ENCODE measurements around the gene STIP1. TPM values are rescaled to one million over a fixed set of nuclear protein-coding genes. Genes with fewer than 3 reads are reported as not detected.

Gene STIP1
- total and polyA plus RNA-seq, 2 of the 8 experiments (the other 6 are each of a cell fraction or from before 2014, with no cell fraction given): 140 to 329 TPM

DNA sequence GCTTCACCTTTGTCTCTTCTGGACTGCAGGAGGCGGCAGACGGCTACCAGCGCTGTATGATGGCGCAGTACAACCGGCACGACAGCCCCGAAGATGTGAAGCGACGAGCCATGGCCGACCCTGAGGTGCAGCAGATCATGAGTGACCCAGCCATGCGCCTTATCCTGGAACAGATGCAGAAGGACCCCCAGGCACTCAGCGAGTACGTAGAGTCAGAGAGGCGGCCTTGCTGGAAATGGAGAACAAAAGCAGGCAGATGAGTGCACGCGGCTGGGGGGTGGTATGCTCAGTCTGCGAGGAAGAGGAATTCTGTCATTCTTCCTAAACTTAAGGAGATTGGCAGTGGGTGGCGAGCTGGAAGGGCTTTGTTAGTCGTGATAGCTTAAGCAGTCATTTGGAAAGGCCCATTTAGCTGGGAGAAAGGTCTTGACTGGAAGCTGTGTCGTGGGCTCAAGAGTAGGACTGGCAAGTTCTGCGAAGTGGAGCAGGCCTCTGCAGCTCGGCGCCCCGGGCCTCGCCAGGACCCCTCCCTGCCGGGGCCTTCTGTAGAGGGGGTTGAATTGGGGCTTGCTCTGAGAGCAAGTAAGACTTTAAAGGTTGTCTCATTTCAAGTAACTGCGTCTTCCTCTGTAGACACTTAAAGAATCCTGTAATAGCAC is 17.6 kb downstream of the STIP1 start:
- peaks cover 41 to 71% (median 57%) of the 10 kb centered on the region in 4 experiments for H3K36me3 ChIP-seq (ENCODE audit: control insufficient read depth in 2 of 4, insufficient read depth in 4 of 4, low read length in 3 of 4)
- H3K23ac ChIP-seq (ENCODE audit: insufficient read length): no peak overlapping the region
- no peak overlapping the region for H2AK5ac ChIP-seq (ENCODE audit: low read depth, low read length)
- H3K4me1 ChIP-seq (replicated peaks in 1 of 4; ENCODE audit: control insufficient read depth in 3 of 4, insufficient read depth in 4 of 4, low read length in 3 of 4): peaks cover 0 to 5% (median 0%) of the 10 kb centered on the region in 4 experiments; a peak in 3 of 7 replicates
- no peak overlapping the region for H2BK15ac ChIP-seq (ENCODE audit: low read length)
- DNase-seq (ENCODE audit: low read depth in 1 of 2, low spot score in 2 of 2) (no peak), FAIRE-seq (no peak)
- no peak overlapping the region for H3K4ac ChIP-seq (replicated peaks; ENCODE audit: insufficient read length, low read depth, low read length)
- no peak overlapping the region for H3K9ac ChIP-seq (replicated peaks in 1 of 4; ENCODE audit: extremely low read depth in 1 of 4, low read depth in 3 of 4, low read length in 3 of 4)
- H2AFZ ChIP-seq (ENCODE audit: low read length): no peak overlapping the region
- no peak overlapping the region for H2BK20ac ChIP-seq (ENCODE audit: low read length)
- no peak overlapping the region for H4K8ac ChIP-seq (ENCODE audit: extremely low read depth, insufficient read depth, low read length)
- CTCF ChIA-PET (ENCODE audit: partially characterized antibody): interaction anchor here (1.0 to 7.4 kb wide), 21 partner anchors 11 to 208 kb away, joined by 3 to 68 read pairs (median 6); partner anchors contain the start of genes ESRRA, NUDT22, PLCB3 and TRMT112
- TF ChIP-seq KDM4A (IDR thresholded peaks at IDR 0.05; ENCODE audit: low read depth, low read length, severe bottlenecking) (no peak), NRF1 (IDR thresholded peaks at IDR 0.05; ENCODE audit: low read depth, low read length) (no peak), POLR2A (IDR thresholded peaks at IDR 0.05; ENCODE audit: control extremely low read depth in 1 of 2, low read depth in 2 of 2, low read length in 2 of 2) (no peak), SP4 (IDR thresholded peaks at IDR 0.05; ENCODE audit: low read length) (no peak), TAF7 (optimal IDR thresholded peaks at IDR 0.05; ENCODE audit: borderline replicate concordance, low read depth, low read length) (no peak), RNF2 (IDR thresholded peaks at IDR 0.05; ENCODE audit: borderline replicate concordance, low read depth, low read length, missing control alignments, poor library complexity, severe bottlenecking) (no peak)
- TF ChIP-seq, protein P1, sequence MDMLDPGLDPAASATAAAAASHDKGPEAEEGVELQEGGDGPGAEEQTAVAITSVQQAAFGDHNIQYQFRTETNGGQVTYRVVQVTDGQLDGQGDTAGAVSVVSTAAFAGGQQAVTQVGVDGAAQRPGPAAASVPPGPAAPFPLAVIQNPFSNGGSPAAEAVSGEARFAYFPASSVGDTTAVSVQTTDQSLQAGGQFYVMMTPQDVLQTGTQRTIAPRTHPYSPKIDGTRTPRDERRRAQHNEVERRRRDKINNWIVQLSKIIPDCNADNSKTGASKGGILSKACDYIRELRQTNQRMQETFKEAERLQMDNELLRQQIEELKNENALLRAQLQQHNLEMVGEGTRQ (IDR thresholded peaks at IDR 0.05; ENCODE audit: low read length): no peak
- H3K4me2 ChIP-seq (ENCODE audit: insufficient read depth in 1 of 2, low read depth in 2 of 2, low read length in 2 of 2): no peak overlapping the region
- POLR2A ChIA-PET (ENCODE audit: partially characterized antibody): interaction anchor here (1.1 to 18.4 kb wide), 4 partner anchors 15 to 41 kb away, joined by 3 to 253 read pairs (median 112); partner anchors contain the start of genes NUDT22, PPP1R14B, STIP1 and TRPT1
- 91% methylated on average over 25 of the region's 27 CpGs; no CpG with 5 or more reads in 1 of the 2 experiments for WGBS, 2 experiments (ENCODE audit: extremely low coverage in 1 of 2, insufficient coverage in 1 of 2, insufficient read length in 1 of 2, insufficient replicate concordance in 2 of 2, low coverage in 1 of 2, low lambda C conversion rate in 2 of 2, missing lambda C conversion rate in 1 of 2)
- H3K27me3 ChIP-seq (replicated peaks in 1 of 4; ENCODE audit: control insufficient read depth in 3 of 4, extremely low read depth in 1 of 4, insufficient read depth in 3 of 4, low read length in 3 of 4): no peaks in the 10 kb centered on the region; a peak in 1 of 7 replicates
- no peak overlapping the region for H2BK12ac ChIP-seq (ENCODE audit: low read depth, low read length)
- no peaks in the 10 kb centered on the region for H3K9me3 ChIP-seq (ENCODE audit: insufficient read depth in 2 of 2, low read depth in 1 of 2, low read length in 1 of 2)
- no peak overlapping the region for H2BK120ac ChIP-seq (replicated peaks; ENCODE audit: low read depth, low read length)
- no peak overlapping the region for H3K27ac ChIP-seq (ENCODE audit: low read depth, low read length)
- no peak overlapping the region for H3K56ac ChIP-seq (replicated peaks; ENCODE audit: insufficient read length, low read depth, low read length)
- no peak overlapping the region for H4K91ac ChIP-seq (replicated peaks; ENCODE audit: insufficient read length, low read length)
- H3K79me1 ChIP-seq (ENCODE audit: low read depth, low read length): no peaks in the 10 kb centered on the region
- H3K23me2 ChIP-seq (ENCODE audit: low read depth, low read length): no peaks in the 10 kb centered on the region; the same call in 1 of the 2 replicates
- peaks cover 5 to 21% of the 10 kb centered on the region in 2 experiments for H4K20me1 ChIP-seq (replicated peaks in 1 of 2; ENCODE audit: control insufficient read depth in 1 of 2, insufficient read depth in 2 of 2, low read length in 2 of 2)
- H2BK5ac ChIP-seq (ENCODE audit: low read depth, low read length): no peak overlapping the region
- H3K14ac ChIP-seq (ENCODE audit: insufficient read length): no peak overlapping the region
- no peak overlapping the region for H3K4me3 ChIP-seq (ENCODE audit: extremely low read depth in 1 of 4, insufficient read depth in 2 of 4, low read depth in 3 of 4, low read length in 4 of 4)
- no peaks in the 10 kb centered on the region for H3K79me2 ChIP-seq (ENCODE audit: control insufficient read depth in 1 of 2, insufficient read depth in 2 of 2, low read length in 2 of 2)
- H3K18ac ChIP-seq (ENCODE audit: extremely low read depth, low read length): no peak overlapping the region
- no peak overlapping the region for H4K5ac ChIP-seq (ENCODE audit: insufficient read length, low read depth, low read length)

Data from H1 (cell line).